ENCODE results near the gene CHRND.

DNA sequence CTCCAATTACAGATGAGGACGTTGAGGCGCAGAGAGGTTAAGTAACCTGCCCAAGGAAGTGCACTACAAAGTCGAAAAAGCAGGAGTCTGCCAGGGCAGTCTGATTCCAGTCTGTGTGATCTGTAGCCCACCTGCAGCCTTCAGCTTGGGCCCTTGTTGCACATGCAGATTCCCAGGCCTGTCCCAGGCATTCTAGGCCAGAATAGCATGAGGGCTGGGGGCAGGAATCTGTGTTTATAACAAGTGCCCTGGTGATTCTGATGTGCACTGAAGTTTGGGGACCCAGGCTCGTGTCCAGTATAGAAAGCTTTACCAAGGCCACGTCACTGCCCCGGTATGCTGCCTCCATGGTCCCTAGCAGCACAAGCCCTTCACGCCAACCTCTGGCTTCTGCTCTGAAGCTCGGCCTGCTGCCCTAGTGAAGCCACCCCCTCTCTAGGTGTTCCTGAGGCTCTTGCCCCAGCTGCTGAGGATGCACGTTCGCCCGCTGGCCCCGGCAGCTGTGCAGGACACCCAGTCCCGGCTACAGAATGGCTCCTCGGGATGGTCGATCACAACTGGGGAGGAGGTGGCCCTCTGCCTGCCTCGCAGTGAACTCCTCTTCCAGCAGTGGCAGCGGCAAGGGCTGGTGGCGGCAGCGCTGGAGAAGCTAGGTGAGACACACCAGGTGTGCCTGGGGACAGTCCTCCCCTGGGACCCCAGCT, 18.1 kb downstream of the CHRND start:
- TF ChIP-seq, protein P1, sequence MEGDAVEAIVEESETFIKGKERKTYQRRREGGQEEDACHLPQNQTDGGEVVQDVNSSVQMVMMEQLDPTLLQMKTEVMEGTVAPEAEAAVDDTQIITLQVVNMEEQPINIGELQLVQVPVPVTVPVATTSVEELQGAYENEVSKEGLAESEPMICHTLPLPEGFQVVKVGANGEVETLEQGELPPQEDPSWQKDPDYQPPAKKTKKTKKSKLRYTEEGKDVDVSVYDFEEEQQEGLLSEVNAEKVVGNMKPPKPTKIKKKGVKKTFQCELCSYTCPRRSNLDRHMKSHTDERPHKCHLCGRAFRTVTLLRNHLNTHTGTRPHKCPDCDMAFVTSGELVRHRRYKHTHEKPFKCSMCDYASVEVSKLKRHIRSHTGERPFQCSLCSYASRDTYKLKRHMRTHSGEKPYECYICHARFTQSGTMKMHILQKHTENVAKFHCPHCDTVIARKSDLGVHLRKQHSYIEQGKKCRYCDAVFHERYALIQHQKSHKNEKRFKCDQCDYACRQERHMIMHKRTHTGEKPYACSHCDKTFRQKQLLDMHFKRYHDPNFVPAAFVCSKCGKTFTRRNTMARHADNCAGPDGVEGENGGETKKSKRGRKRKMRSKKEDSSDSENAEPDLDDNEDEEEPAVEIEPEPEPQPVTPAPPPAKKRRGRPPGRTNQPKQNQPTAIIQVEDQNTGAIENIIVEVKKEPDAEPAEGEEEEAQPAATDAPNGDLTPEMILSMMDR (conservative IDR thresholded peaks at IDR 0.05; ENCODE audit: low read depth in 2 of 2): no peak
- TF ChIP-seq POLR2AphosphoS5 (IDR thresholded peaks at IDR 0.05; ENCODE audit: low read depth): no peak
- TF ChIP-seq, protein P2, sequence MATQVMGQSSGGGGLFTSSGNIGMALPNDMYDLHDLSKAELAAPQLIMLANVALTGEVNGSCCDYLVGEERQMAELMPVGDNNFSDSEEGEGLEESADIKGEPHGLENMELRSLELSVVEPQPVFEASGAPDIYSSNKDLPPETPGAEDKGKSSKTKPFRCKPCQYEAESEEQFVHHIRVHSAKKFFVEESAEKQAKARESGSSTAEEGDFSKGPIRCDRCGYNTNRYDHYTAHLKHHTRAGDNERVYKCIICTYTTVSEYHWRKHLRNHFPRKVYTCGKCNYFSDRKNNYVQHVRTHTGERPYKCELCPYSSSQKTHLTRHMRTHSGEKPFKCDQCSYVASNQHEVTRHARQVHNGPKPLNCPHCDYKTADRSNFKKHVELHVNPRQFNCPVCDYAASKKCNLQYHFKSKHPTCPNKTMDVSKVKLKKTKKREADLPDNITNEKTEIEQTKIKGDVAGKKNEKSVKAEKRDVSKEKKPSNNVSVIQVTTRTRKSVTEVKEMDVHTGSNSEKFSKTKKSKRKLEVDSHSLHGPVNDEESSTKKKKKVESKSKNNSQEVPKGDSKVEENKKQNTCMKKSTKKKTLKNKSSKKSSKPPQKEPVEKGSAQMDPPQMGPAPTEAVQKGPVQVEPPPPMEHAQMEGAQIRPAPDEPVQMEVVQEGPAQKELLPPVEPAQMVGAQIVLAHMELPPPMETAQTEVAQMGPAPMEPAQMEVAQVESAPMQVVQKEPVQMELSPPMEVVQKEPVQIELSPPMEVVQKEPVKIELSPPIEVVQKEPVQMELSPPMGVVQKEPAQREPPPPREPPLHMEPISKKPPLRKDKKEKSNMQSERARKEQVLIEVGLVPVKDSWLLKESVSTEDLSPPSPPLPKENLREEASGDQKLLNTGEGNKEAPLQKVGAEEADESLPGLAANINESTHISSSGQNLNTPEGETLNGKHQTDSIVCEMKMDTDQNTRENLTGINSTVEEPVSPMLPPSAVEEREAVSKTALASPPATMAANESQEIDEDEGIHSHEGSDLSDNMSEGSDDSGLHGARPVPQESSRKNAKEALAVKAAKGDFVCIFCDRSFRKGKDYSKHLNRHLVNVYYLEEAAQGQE (IDR thresholded peaks at IDR 0.05; ENCODE audit: unreplicated experiment): no peak
- no peak for TF ChIP-seq EZH2 (IDR thresholded peaks at IDR 0.05; ENCODE audit: low read depth, unreplicated experiment)
- no peak for TF ChIP-seq EZH2phosphoT487 (IDR thresholded peaks at IDR 0.05; ENCODE audit: unreplicated experiment)

All from GM23338 (cell line).